HG03460 (cell line): ENCODE results near the gene TNFAIP8.

Experiments
- ATAC-seq: cut with Tn5 transposase; IDR thresholded peaks from one replicate; pipeline ENCODE4 v1.9.1; 2021; ENCODE audit not compliant: unreplicated experiment

TNFAIP8 gene

GRCh38 chr5:119345861-119346260, 10.0 kb upstream of the TNFAIP8 start:
- ATAC-seq: no peak

- no peak for ATAC-seq
Observed at GRCh38 chr5:119346394-119346793, 9.4 kb upstream of the TNFAIP8 start.

- no peak for ATAC-seq
Observed at GRCh38 chr5:119347574-119347973, 8.2 kb upstream of the TNFAIP8 start.

- ATAC-seq: no peak
Observed at GRCh38 chr5:119347991-119348390, 7.8 kb upstream of the TNFAIP8 start.

GRCh38 chr5:119353213-119353612, 2.6 kb upstream of the TNFAIP8 start:
- no peak for ATAC-seq

GRCh38 chr5:119353686-119354366, 2.0 kb upstream of the TNFAIP8 start:
- ATAC-seq: peak; percentile 65

GRCh38 chr5:119354537-119355243, 1.1 kb upstream of the TNFAIP8 start:
- ATAC-seq: no peak

- ATAC-seq: no peak
Observed at GRCh38 chr5:119355244-119355638, 578 bp upstream of the TNFAIP8 start.

GRCh38 chr5:119356612-119357188, 881 bp downstream of the TNFAIP8 start:
- no peak for ATAC-seq

GRCh38 chr5:119357270-119357669, 1.5 kb downstream of the TNFAIP8 start:
- ATAC-seq: no peak

GRCh38 chr5:119357808-119358529, 2.1 kb downstream of the TNFAIP8 start:
- ATAC-seq: no peak

GRCh38 chr5:119358530-119358900, 2.7 kb downstream of the TNFAIP8 start:
- no peak for ATAC-seq

- ATAC-seq: no peak
Observed at GRCh38 chr5:119358901-119359603, 3.2 kb downstream of the TNFAIP8 start.

GRCh38 chr5:119359737-119360413, 4.1 kb downstream of the TNFAIP8 start:
- ATAC-seq: no peak

GRCh38 chr5:119360905-119361593, 5.2 kb downstream of the TNFAIP8 start:
- no peak for ATAC-seq

GRCh38 chr5:119361594-119362125, 5.8 kb downstream of the TNFAIP8 start:
- ATAC-seq: no peak

- no peak for ATAC-seq
Observed at GRCh38 chr5:119362714-119363113, 6.9 kb downstream of the TNFAIP8 start.

- ATAC-seq: no peak
Observed at GRCh38 chr5:119363271-119363670, 7.5 kb downstream of the TNFAIP8 start.

- ATAC-seq: no peak
Observed at GRCh38 chr5:119363936-119364335, 8.1 kb downstream of the TNFAIP8 start.
